HCT116 (cell line): ENCODE measurements around the gene TARM1. TPM values are rescaled to one million over a fixed set of nuclear protein-coding genes. Genes with fewer than 3 reads are reported as not detected.

Source experiments
- ATAC-seq: fragments of 200-7000 bp; cut with Tn5 transposase; 2 replicates; pipeline ENCODE4 v1.9.1; 2020; ENCODE audit warnings: mild to moderate bottlenecking, moderate library complexity
- BruUV-seq: library from RNA; stranded (reverse); fragments of 400-500 nt; replicated peaks from 2 replicates; lab custom pipeline; 2021; lab: Mats Ljungman, UMichigan
- CTCF ChIA-PET: fragments of 300-600 bp; sonication (Branson Sonifier 250); formaldehyde crosslinking; loops from one replicate; lab custom pipeline; 2021; ENCODE audit warnings: antibody characterized with exemption; lab: Charles Lee
- POLR2A ChIA-PET: fragments of 300-600, 350-600 bp; sonication (Branson Sonifier 250); formaldehyde crosslinking; loops from one replicate; lab custom pipeline; 2021; ENCODE audit warnings: antibody characterized with exemption; lab: Charles Lee
- RAD21 ChIA-PET, 2 experiments: fragments of 300-600 bp; sonication (Branson Sonifier 250); formaldehyde crosslinking; loops; one replicate each; lab custom pipeline; 2023; ENCODE audit warnings: low total read pairs in 2 of 2; ENCODE audit not compliant: uncharacterized antibody in 2 of 2, unreplicated experiment in 2 of 2, low non-redundant PET in 1 of 2; lab: Charles Lee
- DNase-seq: peaks from one replicate; pipeline ENCODE4 v3.0.0-alpha.2; 2010; ENCODE audit warnings: low read depth, low spot score
- H2AFZ ChIP-seq: fragments of 200-600 bp; shearing (Covaris generic), sonication (generic); 2 replicates; pipeline ENCODE4 v1.6.1; 2017; ENCODE audit warnings: low read depth, mixed run types, mixed read lengths, antibody characterized with exemption, low read length; ENCODE audit not compliant: poor library complexity, severe bottlenecking
- H3K27ac ChIP-seq: 2 replicates; pipeline ENCODE4 v1.5.1; 2012; ENCODE audit warnings: low read depth, low read length
- H3K27me3 ChIP-seq: fragments of 200-600 bp; sonication (generic); 2 replicates; pipeline ENCODE4 v1.6.1; 2016; ENCODE audit warnings: mixed run types, low read length, mixed read lengths; ENCODE audit not compliant: insufficient read depth
- H3K36me3 ChIP-seq, 2 experiments: fragments of 200-500 bp in 1 of 2; fragments of 200-600 bp in 1 of 2; sonication (Bioruptor generic) in 1 of 2; sonication (generic) in 1 of 2; 2 replicates each; pipeline versions ENCODE4 v1.5.1 to v1.6.1; 2014 to 2016; ENCODE audit warnings: low read length in 2 of 2, inconsistent platforms in 1 of 2, mixed read lengths in 1 of 2, mixed run types in 1 of 2; ENCODE audit not compliant: insufficient read depth in 2 of 2, control insufficient read depth in 1 of 2
- H3K4me1 ChIP-seq, 2 experiments: fragments of 200-600 bp in 1 of 2; sonication (generic) in 1 of 2; 2 replicates each; pipeline versions ENCODE4 v1.5.1 to v1.6.1; 2012 to 2017; ENCODE audit warnings: low read length in 2 of 2, inconsistent platforms in 1 of 2, mild to moderate bottlenecking in 1 of 2, mixed read lengths in 1 of 2, mixed run types in 1 of 2, moderate library complexity in 1 of 2; ENCODE audit not compliant: insufficient read depth in 2 of 2, control insufficient read depth in 1 of 2
- H3K4me2 ChIP-seq: fragments of 200-600 bp; sonication (generic); 2 replicates; pipeline ENCODE4 v1.6.1; 2017; ENCODE audit warnings: mixed run types, low read length, mixed read lengths
- H3K4me3 ChIP-seq, 2 experiments: fragments of 200-600 bp in 1 of 2; sonication (generic) in 1 of 2; replicated peaks in 1 of 2; 2 replicates each; pipeline ENCODE4 v1.5.1; 2011 to 2016; ENCODE audit warnings: low read length in 2 of 2, control low read depth in 1 of 2, low read depth in 1 of 2, mild to moderate bottlenecking in 1 of 2, mixed read lengths in 1 of 2, mixed run types in 1 of 2
- H3K79me2 ChIP-seq: fragments of 200-600 bp; sonication (generic); 2 replicates; pipeline ENCODE4 v1.6.1; 2017; ENCODE audit warnings: mild to moderate bottlenecking, mixed run types, low read length, moderate library complexity, mixed read lengths; ENCODE audit not compliant: insufficient read depth
- H3K9ac ChIP-seq: fragments of 200-600 bp; sonication (generic); 2 replicates; pipeline ENCODE4 v1.6.1; 2016; ENCODE audit warnings: low read length, mixed read lengths
- H3K9me2 ChIP-seq: fragments of 200-600 bp; sonication (generic), shearing (Covaris generic); 2 replicates; pipeline ENCODE4 v1.6.1; 2017; ENCODE audit warnings: mixed run types, mild to moderate bottlenecking, moderate library complexity; ENCODE audit not compliant: insufficient read depth
- H3K9me3 ChIP-seq, 2 experiments: fragments of 200-500 bp in 1 of 2; fragments of 200-600 bp in 1 of 2; sonication (Bioruptor generic) in 1 of 2; sonication (generic) in 1 of 2; 2 replicates each; pipeline ENCODE4 v1.6.1; 2014 to 2017; ENCODE audit warnings: low read length in 2 of 2, mixed read lengths in 2 of 2, inconsistent platforms in 1 of 2, low read depth in 1 of 2, mild to moderate bottlenecking in 1 of 2, mixed run types in 1 of 2, moderate library complexity in 1 of 2; ENCODE audit not compliant: control insufficient read depth in 1 of 2, insufficient read depth in 1 of 2
- H4K20me1 ChIP-seq: fragments of 200-600 bp; sonication (generic), shearing (Covaris generic); 2 replicates; pipeline ENCODE4 v1.6.1; 2017; ENCODE audit warnings: mixed run types, mild to moderate bottlenecking, moderate library complexity; ENCODE audit not compliant: insufficient read depth
- ATF3 ChIP-seq: IDR thresholded peaks from 2 replicates; pipeline ENCODE4 v1.6.1; 2012
- CBX3 ChIP-seq: IDR thresholded peaks from 2 replicates; pipeline ENCODE4 v1.6.1; 2012; ENCODE audit warnings: low read depth
- CEBPB ChIP-seq: IDR thresholded peaks from 2 replicates; pipeline ENCODE4 v1.6.1; 2012; ENCODE audit warnings: low read depth
- CTCF ChIP-seq, 3 experiments: fragments of 200-600 bp in 1 of 3; sonication (generic) in 1 of 3; IDR thresholded peaks in 2 of 3; conservative IDR thresholded peaks in 1 of 3; 2 replicates each; pipeline ENCODE4 v1.5.1; 2012 to 2017; ENCODE audit warnings: low read depth in 2 of 3, low read length in 2 of 3, antibody characterized with exemption in 1 of 3, borderline replicate concordance in 1 of 3, control low read depth in 1 of 3, mild to moderate bottlenecking in 1 of 3, mixed read lengths in 1 of 3, mixed run types in 1 of 3, moderate library complexity in 1 of 3; ENCODE audit not compliant: insufficient read depth in 1 of 3
- EGR1 ChIP-seq: IDR thresholded peaks from 2 replicates; pipeline ENCODE4 v1.6.1; 2012; ENCODE audit warnings: low read depth
- ELF1 ChIP-seq: IDR thresholded peaks from 2 replicates; pipeline ENCODE4 v1.6.1; 2012; ENCODE audit warnings: low read depth, borderline replicate concordance
- EZH2phosphoT487 ChIP-seq: fragments of 200-600 bp; IDR thresholded peaks from 2 replicates; pipeline ENCODE4 v1.6.1; 2018; ENCODE audit warnings: antibody characterized with exemption, borderline replicate concordance
- JUND ChIP-seq: IDR thresholded peaks from 2 replicates; pipeline ENCODE4 v1.6.1; 2012
- POLR2A ChIP-seq: IDR thresholded peaks from 2 replicates; pipeline ENCODE4 v1.7.0; 2011; ENCODE audit warnings: borderline replicate concordance; ENCODE audit not compliant: insufficient read depth, insufficient read length; ENCODE audit errors: extremely low read depth
- REST ChIP-seq: IDR thresholded peaks from 2 replicates; pipeline ENCODE4 v1.6.1; 2012; ENCODE audit warnings: low read depth
- SIN3A ChIP-seq: IDR thresholded peaks from 2 replicates; pipeline ENCODE4 v1.6.1; 2012; ENCODE audit warnings: low read depth
- SP1 ChIP-seq: IDR thresholded peaks from 2 replicates; pipeline ENCODE4 v1.6.1; 2012; ENCODE audit warnings: low read depth
- SRF ChIP-seq: IDR thresholded peaks from 2 replicates; pipeline ENCODE4 v1.6.1; 2012; ENCODE audit warnings: low read depth
- TCF7L2 ChIP-seq: IDR thresholded peaks from 2 replicates; pipeline ENCODE4 v1.7.0; 2011; ENCODE audit warnings: borderline replicate concordance, inconsistent platforms; ENCODE audit not compliant: insufficient read depth, insufficient read length; ENCODE audit errors: extremely low read depth
- ZNF274 ChIP-seq: fragments of 200-500 bp; sonication (Bioruptor generic); IDR thresholded peaks from 2 replicates; pipeline ENCODE4 v1.6.1; 2014; ENCODE audit warnings: mild to moderate bottlenecking, low read depth, low read length, inconsistent platforms
- intact Hi-C: fragments of 100-400 bp; cut with micrococcal nuclease; formaldehyde crosslinking; loops from 2 replicates; pipeline ENCODE4 v1.10.0; 2022
- total RNA-seq: library from RNA; stranded (reverse); gene quantifications from one replicate; pipeline ENCODE4 v1.2.1, GENCODE V29; 2021; ENCODE audit not compliant: unreplicated experiment

Gene TARM1
- total RNA-seq, 1 experiment from 2014 or later = not detected

GRCh38 chr19:54128441-54128725 lies 47.2 kb upstream of the TARM1 start:
- no TSS peak for BruUV-seq
- ChIA-PET RAD21 (no interaction called here), CTCF (no interaction called here), POLR2A (no interaction called here)
- DNase-seq (no peak), ATAC-seq (no peak)
- Histone ChIP-seq H3K4me2 (no peak overlapping the region), H3K9me3 (no peaks in the 10 kb centered on the region), H2AFZ (no peak overlapping the region), H3K4me3 (no peak overlapping the region), H4K20me1 (no peaks in the 10 kb centered on the region), H3K9me2 (no peaks in the 10 kb centered on the region), H3K79me2 (no peaks in the 10 kb centered on the region), H3K4me1 (peaks cover under 1 to 3% of the 10 kb centered on the region in 2 experiments; a peak in 2 of 4 replicates), H3K27me3 (no peaks in the 10 kb centered on the region), H3K27ac (no peak overlapping the region), H3K36me3 (peaks cover 25 to 41% of the 10 kb centered on the region in 2 experiments; a peak in 3 of 4 replicates), H3K9ac (no peak overlapping the region)
- intact Hi-C loops = no loop called here
- TF ChIP-seq JUND (no peak), EGR1 (no peak), POLR2A (no peak), SP1 (no peak), REST (no peak), SIN3A (no peak), CEBPB (no peak), CBX3 (no peak), EZH2phosphoT487 (no peak), SRF (no peak), CTCF (IDR thresholded peaks at IDR 0.05 in 2 of 3, conservative IDR thresholded peaks at IDR 0.05 in 1 of 3; ENCODE audit: borderline replicate concordance in 1 of 3, insufficient read depth in 1 of 3, low read depth in 2 of 3, low read length in 2 of 3) (no peak), ZNF274 (no peak), TCF7L2 (no peak), ATF3 (no peak), ELF1 (no peak)
